K562 (cell line): ENCODE results near the gene ARV1. TPM values are rescaled to one million over a fixed set of nuclear protein-coding genes. Genes with fewer than 3 reads are reported as not detected.

Source experiments
- ARID1B ChIP-seq: fragments of 450-650 bp; IDR thresholded peaks from 2 replicates; pipeline ENCODE4 v1.6.1; 2016; ENCODE audit warnings: antibody characterized with exemption, mild to moderate bottlenecking, inconsistent platforms
- BHLHE40 ChIP-seq: IDR thresholded peaks from 2 replicates; pipeline ENCODE4 v1.6.1; 2011; ENCODE audit warnings: low read length, improper control_type of control experiment
- C11orf30 ChIP-seq: fragments of 450-650 bp; IDR thresholded peaks from 2 replicates; pipeline ENCODE4 v1.6.1; 2016; ENCODE audit warnings: low read depth, mild to moderate bottlenecking
- CEBPG ChIP-seq, 3 experiments: fragments of 200-800 bp in 1 of 3; sonication (Bioruptor generic) in 1 of 3; sonication (generic) in 1 of 3; formaldehyde crosslinking in 1 of 3; IDR thresholded peaks in 2 of 3; conservative IDR thresholded peaks in 1 of 3; 2 replicates each; pipeline versions ENCODE4 v1.6.1 to v1.8.0; 2016 to 2022; ENCODE audit warnings: missing compliant biosample characterization in 2 of 3, missing genetic modification characterization in 2 of 3, mild to moderate bottlenecking in 1 of 3, missing genetic modification reagents in 1 of 3
- EP400 ChIP-seq: fragments of 450-650 bp; IDR thresholded peaks from 2 replicates; pipeline ENCODE4 v1.6.1; 2017; ENCODE audit warnings: antibody characterized with exemption, mild to moderate bottlenecking, moderate library complexity
- ETV1 ChIP-seq: fragments of 450-650 bp; conservative IDR thresholded peaks from 2 replicates; pipeline ENCODE4 v1.6.1; 2016; ENCODE audit warnings: missing genetic modification characterization, control low read depth, low read depth, missing compliant biosample characterization
- FOXJ2 ChIP-seq: fragments of 200-800 bp; sonication (Bioruptor generic); IDR thresholded peaks from 2 replicates; pipeline ENCODE4 v1.6.1; 2016; ENCODE audit warnings: missing genetic modification characterization, missing compliant biosample characterization
- KDM1A ChIP-seq, 2 experiments: fragments of 450-650 bp; IDR thresholded peaks; 2 replicates each; pipeline ENCODE4 v1.6.1; 2016; ENCODE audit warnings: mild to moderate bottlenecking in 2 of 2
- KLF16 ChIP-seq: IDR thresholded peaks from 2 replicates; pipeline ENCODE4 v1.6.1; 2016; ENCODE audit warnings: antibody characterized with exemption
- PHF8 ChIP-seq: fragments of 200-600 bp; sonication (generic); IDR thresholded peaks from 2 replicates; pipeline ENCODE4 v1.6.1; 2012; ENCODE audit warnings: mixed run types, mild to moderate bottlenecking, inconsistent platforms, low read length, moderate library complexity, borderline replicate concordance
- PTBP1 ChIP-seq: fragments of 200-400 bp; formaldehyde crosslinking; IDR thresholded peaks from 2 replicates; pipeline ENCODE4 v1.6.1; 2017; ENCODE audit warnings: low read depth, low read length
- RHOXF2B ChIP-seq: fragments of 250-450 bp; sonication (Bioruptor Pico); conservative IDR thresholded peaks from 2 replicates; pipeline ENCODE4 v1.5.1; 2021
- RNF219 ChIP-seq: fragments of 250-450 bp; sonication (Bioruptor Pico); IDR thresholded peaks from 2 replicates; pipeline ENCODE4 v1.5.0; 2022; ENCODE audit warnings: mild to moderate bottlenecking
- SMARCE1 ChIP-seq: fragments of 450-650 bp; IDR thresholded peaks from 2 replicates; pipeline ENCODE4 v1.7.1; 2016; ENCODE audit warnings: mild to moderate bottlenecking
- STAT5A ChIP-seq: IDR thresholded peaks from 2 replicates; pipeline ENCODE4 v1.6.1; 2012; ENCODE audit warnings: low read length, inconsistent platforms, borderline replicate concordance
- VEZF1 ChIP-seq: fragments of 200-800 bp; sonication (Bioruptor generic); IDR thresholded peaks from 2 replicates; pipeline ENCODE4 v1.6.1; 2017; ENCODE audit warnings: missing genetic modification characterization, missing compliant biosample characterization
- ZNF140 ChIP-seq: fragments of 250-450 bp; sonication (Bioruptor Pico); IDR thresholded peaks from 2 replicates; pipeline ENCODE4 v1.8.0; 2021; ENCODE audit warnings: moderate library complexity, mild to moderate bottlenecking, inconsistent platforms
- ZNF384 ChIP-seq: IDR thresholded peaks from 2 replicates; pipeline ENCODE4 v1.6.1; 2012; ENCODE audit warnings: low read depth, low read length, improper control_type of control experiment
- ZNF561 ChIP-seq: fragments of 450-650 bp; formaldehyde crosslinking; conservative IDR thresholded peaks from 2 replicates; pipeline ENCODE4 v1.4.0; 2020; ENCODE audit warnings: mild to moderate bottlenecking, moderate library complexity
- ZNF76 ChIP-seq: fragments of 250-450 bp; sonication (Bioruptor Pico); IDR thresholded peaks from 2 replicates; pipeline ENCODE4 v1.4.0; 2020; ENCODE audit warnings: mild to moderate bottlenecking, moderate library complexity, borderline replicate concordance
- polyA plus RNA-seq, 8 experiments: library from polyadenylated mRNA; depleted of rRNA in 4 of 8; stranded (reverse) in 5 of 8; unstranded in 3 of 8; fragments of >200 nt; fragmentation: Nextera tagmentation in 2 of 8; fragmentation: Illumina TruSeq in 1 of 8; extraction: Ambion mirVana in 2 of 8; extraction: Trizol in 1 of 8; gene quantifications; 2 replicates each; pipeline versions ENCODE4 v1.2.1 to v1.2.3, GENCODE V29; 2011 to 2014; ENCODE audit warnings: inconsistent platforms in 1 of 8, missing spikeins in 1 of 8
- total RNA-seq, 7 experiments: library from RNA; depleted of rRNA in 6 of 7; stranded (reverse); fragments of >200 nt in 6 of 7; fragmentation: Illumina TruSeq in 2 of 7; extraction: Trizol in 2 of 7; gene quantifications; 2 replicates each; pipeline versions ENCODE4 v1.2.1 to v1.2.3, GENCODE V29; 2011 to 2021; ENCODE audit warnings: low replicate concordance in 1 of 7
- TF ChIP-seq, protein P1 (sequence below): fragments of 450-650 bp; IDR thresholded peaks from 2 replicates; pipeline ENCODE4 v1.6.1; 2016; ENCODE audit warnings: mild to moderate bottlenecking

ARV1 gene
- total and polyA plus RNA-seq, 9 of the 15 experiments (the other 6 are each of a cell fraction or from before 2014, with no cell fraction given) = 54.8 to 139 (median 74.0) TPM

- peak; percentile 100 for TF ChIP-seq CEBPG (CRISPR knock-in tag; IDR thresholded peaks at IDR 0.05)
- peak; percentile 99 to 100 for TF ChIP-seq CEBPG (tag; conservative IDR thresholded peaks at IDR 0.05 in 1 of 2, IDR thresholded peaks at IDR 0.05 in 1 of 2)
- TF ChIP-seq, protein P1, sequence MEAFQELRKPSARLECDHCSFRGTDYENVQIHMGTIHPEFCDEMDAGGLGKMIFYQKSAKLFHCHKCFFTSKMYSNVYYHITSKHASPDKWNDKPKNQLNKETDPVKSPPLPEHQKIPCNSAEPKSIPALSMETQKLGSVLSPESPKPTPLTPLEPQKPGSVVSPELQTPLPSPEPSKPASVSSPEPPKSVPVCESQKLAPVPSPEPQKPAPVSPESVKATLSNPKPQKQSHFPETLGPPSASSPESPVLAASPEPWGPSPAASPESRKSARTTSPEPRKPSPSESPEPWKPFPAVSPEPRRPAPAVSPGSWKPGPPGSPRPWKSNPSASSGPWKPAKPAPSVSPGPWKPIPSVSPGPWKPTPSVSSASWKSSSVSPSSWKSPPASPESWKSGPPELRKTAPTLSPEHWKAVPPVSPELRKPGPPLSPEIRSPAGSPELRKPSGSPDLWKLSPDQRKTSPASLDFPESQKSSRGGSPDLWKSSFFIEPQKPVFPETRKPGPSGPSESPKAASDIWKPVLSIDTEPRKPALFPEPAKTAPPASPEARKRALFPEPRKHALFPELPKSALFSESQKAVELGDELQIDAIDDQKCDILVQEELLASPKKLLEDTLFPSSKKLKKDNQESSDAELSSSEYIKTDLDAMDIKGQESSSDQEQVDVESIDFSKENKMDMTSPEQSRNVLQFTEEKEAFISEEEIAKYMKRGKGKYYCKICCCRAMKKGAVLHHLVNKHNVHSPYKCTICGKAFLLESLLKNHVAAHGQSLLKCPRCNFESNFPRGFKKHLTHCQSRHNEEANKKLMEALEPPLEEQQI = peak; percentile 83; the same call in 1 of the 2 replicates
- TF ChIP-seq KDM1A (IDR thresholded peaks at IDR 0.05) = peak in 1 of 2 experiments; percentile 33; a peak in 2 of 4 replicates
- TF ChIP-seq ARID1B = peak; percentile 86
- no peak for TF ChIP-seq PTBP1
- TF ChIP-seq EP400 = peak; percentile 91
- TF ChIP-seq RNF219 (CRISPR knock-in tag) = peak; percentile 65; the same call in 1 of the 2 replicates
- no peak; the same call in 1 of the 2 replicates for TF ChIP-seq ZNF384
- TF ChIP-seq ZNF76 = peak; percentile 89; the same call in 1 of the 2 replicates
- TF ChIP-seq STAT5A = peak; percentile 79
- no peak for TF ChIP-seq KLF16
- TF ChIP-seq ZNF140 = peak; percentile 44; the same call in 1 of the 2 replicates
- TF ChIP-seq RHOXF2B (CRISPR knock-in tag) = 0 out of 2 replicates have a peak, but pooled peaks have one; percentile 14
- peak; percentile 96 for TF ChIP-seq C11orf30
- peak; percentile 77 for TF ChIP-seq BHLHE40
- TF ChIP-seq VEZF1 (CRISPR knock-in tag) = 0 out of 2 replicates have a peak, but pooled peaks have one; percentile 32
- peak; percentile 77; the same call in 1 of the 2 replicates for TF ChIP-seq FOXJ2
- no peak for TF ChIP-seq PHF8
- peak; percentile 72 for TF ChIP-seq ETV1 (tag)
- 0 out of 2 replicates have a peak, but pooled peaks have one; percentile 52 for TF ChIP-seq ZNF561 (CRISPR knock-in tag)
- TF ChIP-seq SMARCE1 = peak; percentile 71; the same call in 1 of the 2 replicates
Observed at GRCh38 chr1:231049121-231049979, 70.5 kb downstream of the ARV1 start (continued).
